CD4-positive, CD25-positive, alpha-beta regulatory T cell (primary cell): ENCODE results near the gene AUTS2. TPM values are rescaled to one million over a fixed set of nuclear protein-coding genes. Genes with fewer than 3 reads are reported as not detected.
A peak's percentile ranks its signal among the peaks of the same experiment; 100 is the strongest.

Source experiments
- ATAC-seq, 2 donors: fragments of 150-1000 bp; cut with Tn5 transposase; one replicate each; pipeline ENCODE4 v1.10.0; 2021; ENCODE audit warnings: low read depth in 2 of 2, moderate number of reproducible peaks in 2 of 2, moderate library complexity in 1 of 2
- DNase-seq, 3 donors: peaks; one replicate each; pipeline versions ENCODE4 v3.0.0 to v3.0.0-alpha.2; 2012 to 2022; ENCODE audit warnings: mixed read lengths in 1 of 3
- H3K27ac ChIP-seq: one replicate; pipeline ENCODE4 v1.7.0; 2013; ENCODE audit warnings: mild to moderate bottlenecking, low read length; ENCODE audit not compliant: insufficient read depth, poor library complexity, severe bottlenecking
- H3K27me3 ChIP-seq: one replicate; pipeline ENCODE4 v1.7.0; 2013; ENCODE audit warnings: low read length; ENCODE audit not compliant: control insufficient read depth, insufficient read depth
- H3K36me3 ChIP-seq: one replicate; pipeline ENCODE4 v1.7.0; 2013; ENCODE audit warnings: mild to moderate bottlenecking, low read length, moderate library complexity; ENCODE audit not compliant: control insufficient read depth, insufficient read depth
- H3K4me1 ChIP-seq: 2 replicates; pipeline ENCODE4 v1.7.0; 2013; ENCODE audit warnings: mild to moderate bottlenecking, low read length; ENCODE audit not compliant: insufficient read depth, control insufficient read depth, poor library complexity, severe bottlenecking
- H3K4me3 ChIP-seq: one replicate; pipeline ENCODE4 v1.7.0; 2013; ENCODE audit warnings: low read depth, mild to moderate bottlenecking, low read length, moderate library complexity
- H3K9me3 ChIP-seq, 2 experiments: 1 replicate in 1 of 2; 2 replicates in 1 of 2; pipeline ENCODE4 v1.7.0; 2013; ENCODE audit warnings: low read length in 2 of 2, mild to moderate bottlenecking in 1 of 2, moderate library complexity in 1 of 2; ENCODE audit not compliant: control insufficient read depth in 2 of 2
- H3K27ac Mint-ChIP-seq, 3 donors: one replicate each; pipeline ENCODE4 v1.8.0; 2020 to 2022; ENCODE audit warnings: mild to moderate bottlenecking in 3 of 3, mixed read lengths in 3 of 3, moderate library complexity in 2 of 3
- H3K27me3 Mint-ChIP-seq: one replicate; pipeline ENCODE4 v1.8.0; 2022; ENCODE audit warnings: mild to moderate bottlenecking, mixed read lengths
- H3K36me3 Mint-ChIP-seq: one replicate; pipeline ENCODE4 v1.8.0; 2020; ENCODE audit warnings: mixed read lengths
- H3K4me1 Mint-ChIP-seq, 4 donors: one replicate each; pipeline ENCODE4 v1.8.0; 2020 to 2022; ENCODE audit warnings: mixed read lengths in 4 of 4, mild to moderate bottlenecking in 1 of 4
- H3K4me3 Mint-ChIP-seq, 4 donors: one replicate each; pipeline ENCODE4 v1.8.0; 2020 to 2022; ENCODE audit warnings: mild to moderate bottlenecking in 4 of 4, mixed read lengths in 4 of 4, moderate library complexity in 3 of 4
- H3K9me3 Mint-ChIP-seq, 7 donors: one replicate each; pipeline ENCODE4 v1.8.0; 2020 to 2022; ENCODE audit warnings: mixed read lengths in 7 of 7, mild to moderate bottlenecking in 3 of 7, moderate library complexity in 2 of 7
- polyA plus RNA-seq, 4 donors: library from polyadenylated mRNA; unstranded; fragments of 300-500 nt; fragmentation: Illumina TruSeq; gene quantifications; one replicate each; pipeline ENCODE4 v1.2.3, GENCODE V29; 2021
- total RNA-seq: library from RNA; stranded (reverse); gene quantifications from one replicate; pipeline ENCODE4 v1.2.3, GENCODE V29; 2022

AUTS2 gene
- total and polyA plus RNA-seq, 5 donors from 2014 or later, result 0.47 to 32.4 (median 0.74) TPM

DNA sequence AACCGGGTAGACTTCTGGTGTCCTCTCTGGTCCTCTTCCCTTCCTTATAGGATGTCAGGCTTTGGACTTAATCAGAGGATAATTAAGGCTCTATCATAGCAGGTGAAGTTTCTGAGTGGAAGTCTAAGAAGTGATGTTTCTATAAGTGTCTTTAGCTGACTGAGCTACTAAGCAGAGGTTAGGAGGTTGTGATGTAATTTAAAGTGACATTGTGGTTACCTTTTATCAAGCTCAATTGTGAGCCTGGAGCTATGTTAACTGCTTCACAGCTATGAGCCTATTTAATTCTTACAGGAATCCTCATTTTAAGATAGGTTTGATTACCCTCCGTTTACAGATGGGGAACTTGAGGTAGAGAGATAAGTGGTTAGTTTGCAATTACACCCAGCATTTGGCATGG, 365.1 kb downstream of the AUTS2 start:
- Histone ChIP-seq H3K4me1 (no peaks in the 10 kb centered on the region), H3K4me3 (no peak overlapping the region), H3K9me3 (no peaks in the 10 kb centered on the region), H3K27ac (no peak overlapping the region), H3K27me3 (no peaks in the 10 kb centered on the region), H3K36me3 (no peaks in the 10 kb centered on the region)
- Mint-ChIP-seq H3K27me3 (no peaks in the 10 kb centered on the region), H3K4me1 (peaks cover 0 to 12% (median 0%) of the 10 kb centered on the region in 4 donors), H3K4me3 (no peak overlapping the region), H3K27ac (no peak overlapping the region), H3K9me3 (peaks cover 0 to 4% (median 0%) of the 10 kb centered on the region in 7 donors), H3K36me3 (no peaks in the 10 kb centered on the region)
- DNase-seq (no peak), ATAC-seq (no peak)

DNA sequence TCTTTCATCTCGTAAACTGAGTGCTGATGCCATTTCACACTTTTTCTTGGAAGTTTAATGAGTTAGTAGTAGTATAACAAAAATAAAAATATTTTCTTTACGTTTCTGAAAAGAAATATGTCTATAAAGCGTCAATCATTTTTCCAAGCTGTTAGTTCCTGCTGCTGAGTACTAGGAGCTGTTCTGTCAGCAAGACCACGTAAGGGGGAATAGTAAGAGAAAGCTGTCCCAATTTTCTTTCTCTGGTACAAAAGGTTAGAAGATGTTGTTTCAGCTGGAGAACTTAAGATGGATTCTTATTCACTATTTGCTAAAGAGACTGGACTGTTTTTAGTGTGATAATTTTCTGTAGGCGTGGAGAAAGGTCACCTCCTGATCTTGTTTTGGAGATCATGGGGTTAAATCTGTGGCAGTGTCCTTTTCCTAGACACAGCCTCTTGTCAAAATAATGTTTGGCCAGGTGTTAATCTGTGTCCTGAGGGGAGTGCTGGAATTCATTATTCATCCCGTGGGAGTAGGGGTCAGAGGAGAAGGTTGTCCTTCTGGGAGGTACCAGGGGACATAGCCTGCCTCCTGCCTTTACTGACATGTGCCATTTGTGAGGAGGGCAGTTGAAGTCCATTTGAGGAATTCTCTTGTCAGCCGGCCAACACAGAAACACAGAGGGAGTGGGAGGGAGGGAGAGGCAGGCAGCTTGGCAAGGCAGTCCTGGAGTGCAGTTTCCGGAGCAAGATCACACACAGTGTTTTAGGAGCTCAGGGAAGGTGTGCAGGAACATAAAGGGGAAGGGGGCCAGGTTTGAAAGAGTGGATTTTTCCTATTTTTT, 368.7 kb downstream of the AUTS2 start:
- H3K27ac ChIP-seq, result no peak overlapping the region
- Mint-ChIP-seq H3K9me3 (peaks cover 0 to 4% (median 0%) of the 10 kb centered on the region in 7 donors), H3K27me3 (no peaks in the 10 kb centered on the region), H3K36me3 (no peaks in the 10 kb centered on the region), H3K27ac (no peak overlapping the region), H3K4me3 (no peak overlapping the region), H3K4me1 (peaks cover 0 to 12% (median 0%) of the 10 kb centered on the region in 4 donors)
- no peak for ATAC-seq
- no peaks in the 10 kb centered on the region for H3K9me3 ChIP-seq
- DNase-seq, result no peak
- no peaks in the 10 kb centered on the region for H3K27me3 ChIP-seq
- H3K4me1 ChIP-seq, result no peaks in the 10 kb centered on the region
- no peak overlapping the region for H3K4me3 ChIP-seq
- H3K36me3 ChIP-seq, result no peaks in the 10 kb centered on the region

DNA sequence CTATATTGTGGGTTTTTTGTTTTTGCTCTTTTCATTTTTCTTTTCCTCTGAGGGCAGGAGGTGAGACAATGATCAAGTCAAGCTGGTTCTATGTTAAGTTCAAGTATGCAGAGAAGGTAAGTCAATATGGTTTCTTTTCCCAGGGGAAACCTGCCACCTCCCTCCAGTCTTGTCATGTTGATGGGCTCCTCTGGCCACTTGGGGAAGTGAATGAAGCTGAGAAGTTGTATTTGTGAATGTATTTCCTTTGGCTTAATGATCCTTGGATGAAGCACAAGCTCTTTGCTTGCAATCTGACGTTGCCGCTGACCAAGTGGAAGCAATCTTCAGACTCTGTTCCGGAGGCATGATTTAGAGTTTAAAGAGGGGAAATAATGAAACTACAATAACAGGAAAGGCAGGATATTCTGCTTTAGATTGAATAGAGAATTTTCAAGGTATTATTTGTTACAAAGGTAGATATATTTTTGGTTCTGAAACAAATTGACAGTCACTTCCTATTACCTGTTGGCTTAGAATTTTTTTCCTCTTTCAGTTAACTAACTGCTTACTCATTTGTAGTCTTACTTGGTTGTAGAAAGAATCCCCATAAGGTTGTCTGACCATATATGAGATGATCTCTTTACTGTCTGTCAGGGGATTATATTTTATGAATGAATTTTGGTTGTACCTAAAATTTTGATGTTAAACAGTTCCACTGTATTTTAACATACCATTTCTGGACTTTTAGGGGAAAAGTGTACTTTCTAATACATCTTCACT, 369.6 kb downstream of the AUTS2 start:
- ATAC-seq (no peak), DNase-seq (no peak)
- H3K36me3 Mint-ChIP-seq, result no peaks in the 10 kb centered on the region
- Histone ChIP-seq H3K27ac (no peak overlapping the region), H3K4me1 (no peaks in the 10 kb centered on the region), H3K9me3 (no peaks in the 10 kb centered on the region), H3K27me3 (no peaks in the 10 kb centered on the region), H3K4me3 (no peak overlapping the region), H3K36me3 (no peaks in the 10 kb centered on the region)
- peaks cover 0 to 4% (median 0%) of the 10 kb centered on the region in 7 donors for H3K9me3 Mint-ChIP-seq
- no peaks in the 10 kb centered on the region for H3K27me3 Mint-ChIP-seq
- no peak overlapping the region for H3K4me3 Mint-ChIP-seq
- no peak overlapping the region for H3K27ac Mint-ChIP-seq
- peaks cover 0 to 5% (median 0%) of the 10 kb centered on the region in 4 donors for H3K4me1 Mint-ChIP-seq

DNA sequence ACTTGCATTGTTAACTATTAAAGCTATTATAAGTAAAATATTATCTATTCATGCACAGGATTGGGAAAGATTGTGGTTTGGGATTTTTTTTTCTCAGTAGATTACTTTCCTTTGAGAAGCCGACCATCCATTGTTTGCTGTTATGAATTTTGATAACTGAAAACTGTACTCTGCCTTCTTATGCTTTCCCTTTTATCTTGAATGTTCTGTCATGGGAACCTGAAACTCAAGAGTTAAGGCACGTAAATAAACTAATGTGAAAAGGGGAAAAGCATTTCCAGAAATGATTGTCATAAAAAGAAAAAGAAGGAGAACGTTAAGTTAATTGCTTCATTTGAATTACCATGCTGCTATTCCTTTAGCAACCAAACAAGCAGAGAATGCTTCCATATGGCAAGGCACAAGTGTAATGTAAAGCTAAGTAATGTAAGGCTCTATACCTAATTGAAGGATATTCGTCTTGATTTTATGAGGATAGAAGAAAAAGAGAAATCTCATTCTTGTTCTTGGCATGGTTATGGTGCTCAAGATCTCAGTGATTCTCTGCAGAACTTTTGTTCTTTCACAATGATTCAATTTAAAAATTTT, 370.8 kb downstream of the AUTS2 start:
- Histone ChIP-seq H3K4me1 (no peaks in the 10 kb centered on the region), H3K27ac (no peak overlapping the region), H3K9me3 (no peaks in the 10 kb centered on the region), H3K36me3 (no peaks in the 10 kb centered on the region), H3K27me3 (no peaks in the 10 kb centered on the region), H3K4me3 (no peak overlapping the region)
- Mint-ChIP-seq H3K27me3 (no peaks in the 10 kb centered on the region), H3K36me3 (no peaks in the 10 kb centered on the region), H3K9me3 (peaks cover 0 to 4% (median 0%) of the 10 kb centered on the region in 7 donors), H3K4me1 (no peaks in the 10 kb centered on the region), H3K27ac (no peak overlapping the region), H3K4me3 (no peak overlapping the region)
- ATAC-seq (no peak), DNase-seq (no peak)

DNA sequence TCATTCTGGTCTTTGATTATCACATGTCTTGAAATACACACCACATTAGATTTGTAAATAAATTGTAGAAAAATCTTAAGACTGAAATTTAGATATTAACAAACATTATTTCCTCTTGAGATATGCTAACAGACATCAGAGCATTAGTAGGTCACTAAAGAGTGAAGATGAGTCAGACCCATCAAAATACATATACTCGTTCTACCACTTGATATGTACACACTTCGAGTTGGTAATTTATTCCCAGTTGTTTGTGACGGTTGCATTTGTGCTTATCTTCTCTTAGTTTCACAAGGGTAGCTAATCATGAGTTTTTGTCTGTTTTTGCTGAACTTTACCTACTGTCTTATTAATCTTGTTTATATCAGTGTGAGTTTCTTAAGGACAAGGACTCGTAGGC, 383.4 kb downstream of the AUTS2 start:
- H3K4me1 ChIP-seq, result no peaks in the 10 kb centered on the region
- no peak overlapping the region for H3K27ac Mint-ChIP-seq
- no peaks in the 10 kb centered on the region for H3K4me1 Mint-ChIP-seq
- H3K36me3 ChIP-seq, result no peaks in the 10 kb centered on the region
- no peaks in the 10 kb centered on the region for H3K27me3 Mint-ChIP-seq
- no peaks in the 10 kb centered on the region for H3K9me3 ChIP-seq
- no peak overlapping the region for H3K27ac ChIP-seq
- ATAC-seq, result no peak
- peaks cover 0 to 7% (median 0%) of the 10 kb centered on the region in 7 donors for H3K9me3 Mint-ChIP-seq
- H3K27me3 ChIP-seq, result no peaks in the 10 kb centered on the region
- no peak for DNase-seq
- H3K4me3 Mint-ChIP-seq, result no peak overlapping the region
- H3K36me3 Mint-ChIP-seq, result no peaks in the 10 kb centered on the region
- no peak overlapping the region for H3K4me3 ChIP-seq

DNA sequence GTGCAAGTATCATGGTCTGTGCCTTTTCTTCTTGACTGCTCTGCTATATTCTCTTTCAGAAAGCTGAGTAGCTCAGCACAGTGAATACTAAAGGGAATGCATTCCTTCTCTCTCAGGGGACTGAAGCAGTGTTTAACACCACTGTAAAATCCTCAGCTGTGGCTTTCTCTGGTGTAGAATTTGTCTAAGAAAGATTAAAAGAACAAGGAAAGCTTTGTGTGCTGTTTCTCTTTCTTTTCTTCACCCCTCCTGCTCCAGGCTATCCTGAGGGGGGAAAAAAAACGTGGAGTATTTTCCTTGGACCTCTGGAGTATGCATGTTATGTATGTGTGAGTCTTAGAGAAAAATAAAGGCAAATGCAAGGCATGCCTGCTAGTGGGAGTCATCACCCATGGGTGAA, 383.9 kb downstream of the AUTS2 start:
- Mint-ChIP-seq H3K36me3 (no peaks in the 10 kb centered on the region), H3K27ac (no peak overlapping the region), H3K4me3 (peak overlapping the region in 1 of 4 donors; percentile 47), H3K9me3 (peaks cover 0 to 7% (median 0%) of the 10 kb centered on the region in 7 donors), H3K27me3 (no peaks in the 10 kb centered on the region), H3K4me1 (no peaks in the 10 kb centered on the region)
- no peaks in the 10 kb centered on the region for H3K36me3 ChIP-seq
- no peaks in the 10 kb centered on the region for H3K27me3 ChIP-seq
- no peak overlapping the region for H3K4me3 ChIP-seq
- H3K27ac ChIP-seq, result no peak overlapping the region
- no peaks in the 10 kb centered on the region for H3K9me3 ChIP-seq
- ATAC-seq, result no peak
- H3K4me1 ChIP-seq, result no peaks in the 10 kb centered on the region
- DNase-seq, result no peak

DNA sequence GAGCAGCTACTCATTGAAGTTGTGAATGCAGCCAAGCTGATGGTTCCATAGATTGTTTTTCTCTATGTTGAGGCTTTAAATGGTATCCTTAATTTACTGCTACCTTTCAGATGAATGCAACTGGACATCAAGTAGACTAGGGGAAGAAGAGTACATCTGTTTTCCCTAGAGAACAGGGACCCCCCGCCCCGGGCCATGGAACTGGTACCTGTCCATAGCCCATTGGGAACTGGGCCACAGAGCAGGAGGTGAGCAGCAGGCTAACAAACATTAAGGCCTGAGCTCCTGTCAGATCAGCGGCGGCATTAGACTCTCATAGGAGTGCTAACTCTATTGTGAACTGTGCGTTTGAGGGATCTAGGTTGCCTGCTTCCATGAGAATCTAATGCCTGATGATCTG, 391.3 kb downstream of the AUTS2 start:
- Histone ChIP-seq H3K4me3 (no peak overlapping the region), H3K4me1 (no peaks in the 10 kb centered on the region), H3K36me3 (no peaks in the 10 kb centered on the region), H3K27me3 (no peaks in the 10 kb centered on the region), H3K27ac (no peak overlapping the region), H3K9me3 (no peaks in the 10 kb centered on the region)
- Mint-ChIP-seq H3K4me1 (no peaks in the 10 kb centered on the region), H3K27ac (no peak overlapping the region), H3K36me3 (no peaks in the 10 kb centered on the region), H3K27me3 (no peaks in the 10 kb centered on the region), H3K9me3 (peaks cover 0 to 4% (median 1%) of the 10 kb centered on the region in 7 donors), H3K4me3 (no peak overlapping the region)
- no peak for DNase-seq
- no peak for ATAC-seq
